Naive thymus-derived CD4-positive, alpha-beta T cell (primary cell): ENCODE results near the gene CYP2S1. TPM values are rescaled to one million over a fixed set of nuclear protein-coding genes. Genes with fewer than 3 reads are reported as not detected.
A peak's percentile ranks its signal among the peaks of the same experiment; 100 is the strongest.

Experiments
- ATAC-seq: fragments of 150-1000 bp; cut with Tn5 transposase; 2 replicates; pipeline ENCODE4 v1.10.0; 2021; ENCODE audit warnings: mild to moderate bottlenecking, moderate library complexity
- CTCF ChIA-PET: fragments of 350-600 bp; sonication (Branson Sonifier 250); formaldehyde crosslinking; loops from one replicate; lab custom pipeline; 2021; ENCODE audit warnings: antibody characterized with exemption; lab: Charles Lee
- POLR2A ChIA-PET: fragments of 350-600 bp; sonication (Branson Sonifier 250); formaldehyde crosslinking; loops from one replicate; lab custom pipeline; 2021; ENCODE audit warnings: antibody characterized with exemption, inconsistent platforms; lab: Charles Lee
- DNase-seq, 9 donors: peaks; one replicate each; pipeline versions ENCODE4 v3.0.0 to v3.0.0-alpha.2; 2020 to 2022; ENCODE audit warnings: mixed read lengths in 1 of 9
- H3K27ac ChIP-seq: one replicate; pipeline ENCODE4 v1.7.0; 2013; ENCODE audit warnings: mild to moderate bottlenecking, low read depth, low read length, moderate library complexity
- H3K27me3 ChIP-seq, 2 donors: one replicate each; pipeline ENCODE4 v1.7.0; 2013; ENCODE audit warnings: low read length in 2 of 2, mild to moderate bottlenecking in 2 of 2, moderate library complexity in 2 of 2; ENCODE audit not compliant: control insufficient read depth in 2 of 2, insufficient read depth in 2 of 2
- H3K36me3 ChIP-seq, 3 experiments: 1 replicate in 2 of 3; 2 replicates in 1 of 3; pipeline ENCODE4 v1.7.0; 2013; ENCODE audit warnings: low read length in 3 of 3, mild to moderate bottlenecking in 3 of 3, moderate library complexity in 1 of 3; ENCODE audit not compliant: insufficient read depth in 3 of 3, control insufficient read depth in 2 of 3
- H3K4me1 ChIP-seq, 2 donors: one replicate each; pipeline ENCODE4 v1.7.0; 2013; ENCODE audit warnings: low read length in 2 of 2, mild to moderate bottlenecking in 2 of 2, moderate library complexity in 1 of 2; ENCODE audit not compliant: control insufficient read depth in 2 of 2, insufficient read depth in 2 of 2
- H3K4me3 ChIP-seq: 2 replicates; pipeline ENCODE4 v1.7.0; 2013; ENCODE audit warnings: mild to moderate bottlenecking, low read length
- H3K9me3 ChIP-seq, 3 experiments: 1 replicate in 2 of 3; 2 replicates in 1 of 3; pipeline ENCODE4 v1.7.0; 2013; ENCODE audit warnings: low read length in 3 of 3; ENCODE audit not compliant: control insufficient read depth in 2 of 3
- H3K27ac Mint-ChIP-seq, 9 donors: one replicate each; pipeline ENCODE4 v1.8.0; 2020 to 2022; ENCODE audit warnings: mixed read lengths in 9 of 9, mild to moderate bottlenecking in 8 of 9, moderate library complexity in 5 of 9, inconsistent platforms in 2 of 9
- H3K27me3 Mint-ChIP-seq, 5 donors: one replicate each; pipeline ENCODE4 v1.8.0; 2021 to 2022; ENCODE audit warnings: mixed read lengths in 5 of 5, mild to moderate bottlenecking in 1 of 5
- H3K36me3 Mint-ChIP-seq, 5 donors: one replicate each; pipeline ENCODE4 v1.8.0; 2020 to 2022; ENCODE audit warnings: mixed read lengths in 5 of 5, mild to moderate bottlenecking in 3 of 5, inconsistent platforms in 1 of 5
- H3K4me1 Mint-ChIP-seq, 7 donors: one replicate each; pipeline ENCODE4 v1.8.0; 2020 to 2022; ENCODE audit warnings: mixed read lengths in 7 of 7, mild to moderate bottlenecking in 3 of 7, inconsistent platforms in 1 of 7
- H3K4me3 Mint-ChIP-seq, 10 donors: one replicate each; pipeline ENCODE4 v1.8.0; 2020 to 2022; ENCODE audit warnings: mild to moderate bottlenecking in 10 of 10, mixed read lengths in 10 of 10, moderate library complexity in 6 of 10, inconsistent platforms in 2 of 10
- H3K9me3 Mint-ChIP-seq, 11 donors: one replicate each; pipeline ENCODE4 v1.8.0; 2020 to 2022; ENCODE audit warnings: mixed read lengths in 11 of 11, mild to moderate bottlenecking in 4 of 11, inconsistent platforms in 1 of 11, moderate library complexity in 1 of 11
- intact Hi-C, 2 donors: fragments of 100-400 bp; cut with micrococcal nuclease; formaldehyde crosslinking; loops; one replicate each; pipeline ENCODE4 v1.15.1; 2023
- polyA plus RNA-seq, 2 donors: library from polyadenylated mRNA; unstranded; fragments of 300-500 nt; fragmentation: Illumina TruSeq; gene quantifications; one replicate each; pipeline ENCODE4 v1.2.3, GENCODE V29; 2021
- total RNA-seq, 6 experiments: library from RNA in 5 of 6; stranded (reverse) in 5 of 6; gene quantifications; 1 replicate in 5 of 6; 2 replicates in 1 of 6; pipeline ENCODE4 v1.2.3 and lab custom pipeline; 2021 to 2026

Gene CYP2S1
- total and polyA plus RNA-seq, 7 experiments from 2014 or later = 0.24 to 4.1 (median 0.74) TPM; not detected in 2

- Histone ChIP-seq H3K4me1 (no peaks in the 10 kb centered on the region), H3K9me3 (no peaks in the 10 kb centered on the region), H3K27ac (no peak overlapping the region), H3K4me3 (no peak overlapping the region), H3K27me3 (no peaks in the 10 kb centered on the region), H3K36me3 (no peaks in the 10 kb centered on the region)
- H3K36me3 Mint-ChIP-seq = no peaks in the 10 kb centered on the region
- no peak overlapping the region for H3K4me3 Mint-ChIP-seq
- H3K27me3 Mint-ChIP-seq = peaks cover 0 to 8% (median 0%) of the 10 kb centered on the region in 5 donors
- CTCF ChIA-PET = interaction anchor here (0.9 kb wide), 1 partner anchor 60 kb away, joined by 4 read pairs; no protein-coding TSS in a partner anchor
- H3K4me1 Mint-ChIP-seq = peaks cover 0 to 4% (median 0%) of the 10 kb centered on the region in 7 donors
- POLR2A ChIA-PET = no interaction called here
- peak overlapping the region in 1 of 9 donors; percentile 13 for H3K27ac Mint-ChIP-seq
- ATAC-seq (no peak), DNase-seq (no peak)
- H3K9me3 Mint-ChIP-seq = no peaks in the 10 kb centered on the region
- intact Hi-C loops = no loop called here
Observed at GRCh38 chr19:41248895-41249294, 55.9 kb downstream of the CYP2S1 start.

GRCh38 chr19:41249707-41250423 lies 56.8 kb downstream of the CYP2S1 start:
- no peaks in the 10 kb centered on the region for H3K4me1 ChIP-seq
- peaks cover 0 to 8% (median 0%) of the 10 kb centered on the region in 5 donors for H3K27me3 Mint-ChIP-seq
- intact Hi-C loops = no loop called here
- H3K27ac Mint-ChIP-seq = no peak overlapping the region
- H3K27ac ChIP-seq = no peak overlapping the region
- H3K9me3 ChIP-seq = no peaks in the 10 kb centered on the region
- no peaks in the 10 kb centered on the region for H3K9me3 Mint-ChIP-seq
- H3K36me3 ChIP-seq = no peaks in the 10 kb centered on the region
- ATAC-seq (no peak), DNase-seq (no peak)
- H3K4me1 Mint-ChIP-seq = peaks cover 0 to 4% (median 0%) of the 10 kb centered on the region in 7 donors
- no peak overlapping the region for H3K4me3 Mint-ChIP-seq
- H3K4me3 ChIP-seq = no peak overlapping the region
- ChIA-PET POLR2A (no interaction called here), CTCF (interaction anchor here (1.4 kb wide), 1 partner anchor 46 kb away, joined by 3 read pairs; no protein-coding TSS in a partner anchor)
- H3K27me3 ChIP-seq = no peaks in the 10 kb centered on the region
- no peaks in the 10 kb centered on the region for H3K36me3 Mint-ChIP-seq

- CTCF ChIA-PET = no interaction called here
- no peak overlapping the region for H3K27ac ChIP-seq
- DNase-seq (no peak), ATAC-seq (no peak)
- H3K4me1 ChIP-seq = no peaks in the 10 kb centered on the region
- no peak overlapping the region for H3K27ac Mint-ChIP-seq
- intact Hi-C loops = no loop called here
- H3K4me1 Mint-ChIP-seq = peaks cover 0 to 5% (median 0%) of the 10 kb centered on the region in 7 donors
- H3K4me3 Mint-ChIP-seq = no peak overlapping the region
- H3K9me3 Mint-ChIP-seq = peaks cover 0 to 1% (median 0%) of the 10 kb centered on the region in 11 donors
- H3K27me3 Mint-ChIP-seq = peaks cover 0 to 17% (median 0%) of the 10 kb centered on the region in 5 donors
- H3K36me3 Mint-ChIP-seq = no peaks in the 10 kb centered on the region
- POLR2A ChIA-PET = no interaction called here
- no peak overlapping the region for H3K4me3 ChIP-seq
- no peaks in the 10 kb centered on the region for H3K36me3 ChIP-seq
- H3K27me3 ChIP-seq = no peaks in the 10 kb centered on the region
- no peaks in the 10 kb centered on the region for H3K9me3 ChIP-seq
Observed at GRCh38 chr19:41253660-41254059, 60.6 kb downstream of the CYP2S1 start.

- H3K36me3 ChIP-seq = no peaks in the 10 kb centered on the region
- Mint-ChIP-seq H3K4me3 (no peak overlapping the region), H3K27ac (peak overlapping the region in 1 of 9 donors; percentile 36), H3K9me3 (peaks cover 0 to 1% (median 0%) of the 10 kb centered on the region in 11 donors), H3K4me1 (peaks cover 0 to 9% (median 0%) of the 10 kb centered on the region in 7 donors), H3K36me3 (no peaks in the 10 kb centered on the region), H3K27me3 (peaks cover 0 to 17% (median 0%) of the 10 kb centered on the region in 5 donors)
- no peak overlapping the region for H3K4me3 ChIP-seq
- ChIA-PET POLR2A (no interaction called here), CTCF (interaction anchor here (0.6 to 0.9 kb wide), 2 partner anchors 9 to 26 kb away, joined by 3 to 6 read pairs; partner anchors contain the start of gene HNRNPUL1)
- H3K27ac ChIP-seq = no peak overlapping the region
- intact Hi-C loops = no loop called here
- H3K4me1 ChIP-seq = no peaks in the 10 kb centered on the region
- DNase-seq (no peak), ATAC-seq (no peak)
- H3K27me3 ChIP-seq = no peaks in the 10 kb centered on the region
- H3K9me3 ChIP-seq = no peaks in the 10 kb centered on the region
Observed at GRCh38 chr19:41255171-41255570, 62.2 kb downstream of the CYP2S1 start.

Other genes starting within 250 kb of the CYP2S1 start
- gene CYP2B6, start 201.9 kb upstream of the CYP2S1 start, total RNA-seq = not detected
- not detected for gene CYP2B6, start 201.9 kb upstream of the CYP2S1 start, polyA plus RNA-seq
- not detected for gene CYP2A13, start 104.8 kb upstream of the CYP2S1 start, total RNA-seq
- gene CYP2A13, start 104.8 kb upstream of the CYP2S1 start, polyA plus RNA-seq = not detected
- gene CYP2F1, start 78.8 kb upstream of the CYP2S1 start, total RNA-seq = 1 to 10 TPM in 1 of 5 experiments, under 1 TPM in 2, not detected in 2; 0.32 to 1.1 (median 0.96) TPM
- gene CYP2F1, start 78.8 kb upstream of the CYP2S1 start, polyA plus RNA-seq = not detected
- gene AXL, start 26.0 kb downstream of the CYP2S1 start, total RNA-seq = under 1 TPM in 4 of 5 experiments, not detected in 1; 0.12 to 0.54 (median 0.35) TPM
- under 1 TPM; 0.16 to 0.19 TPM for gene AXL, start 26.0 kb downstream of the CYP2S1 start, polyA plus RNA-seq
- gene HNRNPUL1, start 71.2 kb downstream of the CYP2S1 start, total RNA-seq = 100 to 1,000 TPM; 253 to 319 (median 280) TPM
- 10 to 100 TPM; 51.4 to 81.6 TPM for gene HNRNPUL1, start 71.2 kb downstream of the CYP2S1 start, polyA plus RNA-seq
- gene CCDC97, start 117.0 kb downstream of the CYP2S1 start, total RNA-seq = 10 to 100 TPM; 35.9 to 56.5 (median 49.1) TPM
- 10 to 100 TPM; 22.3 to 27.6 TPM for gene CCDC97, start 117.0 kb downstream of the CYP2S1 start, polyA plus RNA-seq
- 100 to 1,000 TPM in 3 of 5 experiments, 10 to 100 TPM in 2; 91.2 to 322 (median 185) TPM for gene TGFB1, start 160.7 kb downstream of the CYP2S1 start, total RNA-seq
- gene TGFB1, start 160.7 kb downstream of the CYP2S1 start, polyA plus RNA-seq = 10 to 100 TPM; 31.4 to 62.3 TPM
- gene B9D2, start 170.9 kb downstream of the CYP2S1 start, total RNA-seq = 10 to 100 TPM; 11.6 to 38.9 (median 12.5) TPM
- gene B9D2, start 170.9 kb downstream of the CYP2S1 start, polyA plus RNA-seq = 10 to 100 TPM; 18.0 to 20.5 TPM
- 10 to 100 TPM in 4 of 5 experiments, 1 to 10 TPM in 1; 8.2 to 18.1 (median 16.0) TPM for gene TMEM91, start 183.3 kb downstream of the CYP2S1 start, total RNA-seq
- 1 to 10 TPM; 5.2 to 8.6 TPM for gene TMEM91, start 183.3 kb downstream of the CYP2S1 start, polyA plus RNA-seq
- gene EXOSC5, start 204.1 kb downstream of the CYP2S1 start, total RNA-seq = 10 to 100 TPM; 15.0 to 37.5 (median 20.6) TPM
- 10 to 100 TPM; 76.0 to 84.8 TPM for gene EXOSC5, start 204.1 kb downstream of the CYP2S1 start, polyA plus RNA-seq
- gene BCKDHA, start 204.6 kb downstream of the CYP2S1 start, total RNA-seq = 10 to 100 TPM; 19.4 to 25.0 (median 20.5) TPM
- 10 to 100 TPM; 45.1 to 55.9 TPM for gene BCKDHA, start 204.6 kb downstream of the CYP2S1 start, polyA plus RNA-seq
- gene B3GNT8, start 234.2 kb downstream of the CYP2S1 start, total RNA-seq = 1 to 10 TPM in 3 of 5 experiments, under 1 TPM in 2; 0.32 to 5.3 (median 1.1) TPM
- under 1 TPM; 0.19 to 0.37 TPM for gene B3GNT8, start 234.2 kb downstream of the CYP2S1 start, polyA plus RNA-seq
- 10 to 100 TPM; 22.2 to 44.4 (median 26.2) TPM for gene DMAC2, start 246.7 kb downstream of the CYP2S1 start, total RNA-seq
- 10 to 100 TPM; 53.2 to 53.7 TPM for gene DMAC2, start 246.7 kb downstream of the CYP2S1 start, polyA plus RNA-seq
- not detected for gene ERICH4, start 249.9 kb downstream of the CYP2S1 start, total RNA-seq
- gene ERICH4, start 249.9 kb downstream of the CYP2S1 start, polyA plus RNA-seq = not detected